ENCODE results near the gene LIPC. TPM values are rescaled to one million over a fixed set of nuclear protein-coding genes. Genes with fewer than 3 reads are reported as not detected.

The LIPC gene
- total and polyA plus RNA-seq, 7 donors: 0.01 TPM; not detected in 6

DNA sequence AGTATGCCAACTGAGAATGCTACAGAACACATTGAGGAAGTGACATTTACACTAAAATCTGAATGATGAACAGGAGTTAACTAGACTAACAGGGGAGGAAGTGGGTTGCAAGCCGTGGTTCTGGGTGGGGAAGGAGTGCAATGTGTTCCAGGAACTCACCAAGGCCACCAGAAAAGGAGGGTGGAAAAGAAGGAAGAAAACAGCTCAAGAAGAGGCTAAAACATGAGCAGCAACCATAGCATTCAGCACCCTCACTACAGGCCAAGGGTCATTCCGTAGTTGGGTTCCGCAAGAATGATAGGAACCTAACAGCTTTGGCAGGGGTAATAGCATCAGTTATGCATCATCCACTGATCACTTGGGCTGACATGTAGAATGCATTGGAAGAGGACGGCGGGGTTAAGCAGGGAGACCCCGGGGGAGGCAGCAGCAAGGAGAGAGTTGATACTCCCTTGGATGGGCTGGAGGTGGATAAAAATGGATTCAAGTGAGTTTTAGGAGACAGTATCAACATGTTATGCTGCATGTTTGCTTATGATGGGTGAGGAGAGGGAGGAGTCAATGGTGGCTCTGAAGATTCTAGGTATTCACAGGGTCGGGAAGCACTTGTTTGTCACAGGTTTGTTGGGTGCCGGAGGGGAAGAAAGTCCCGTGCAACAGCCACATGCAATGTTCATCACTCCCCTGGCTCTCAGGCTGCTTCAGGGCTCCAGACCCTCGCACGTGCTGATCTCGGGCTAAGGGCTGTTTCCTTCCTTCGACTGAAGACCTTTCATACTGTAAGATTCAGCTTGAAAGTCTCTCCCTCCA lies 53.2 kb downstream of the LIPC start:
- Histone ChIP-seq H3K4me3 (no peak overlapping the region), H3K27me3 (ENCODE audit: insufficient read depth in 3 of 3, low read length in 2 of 3) (no peaks in the 10 kb centered on the region), H3K9me3 (peaks cover 5% of the 10 kb centered on the region), H3K36me3 (ENCODE audit: insufficient read depth in 1 of 2, low read depth in 1 of 2) (no peaks in the 10 kb centered on the region), H3K4me1 (no peaks in the 10 kb centered on the region), H3K27ac (no peak overlapping the region)
- DNase-seq (no peak), ATAC-seq (no peak)
- intact Hi-C loops (cut with DNase I): loop anchor here in 1 of 2 donors (5.0 kb wide), 1 partner anchor 48 kb away; no protein-coding TSS in a partner anchor
- 89 to 92% (median 90%) methylated on average over 13 of the region's 13 CpGs for WGBS, 3 donors
- TF ChIP-seq, protein P1, sequence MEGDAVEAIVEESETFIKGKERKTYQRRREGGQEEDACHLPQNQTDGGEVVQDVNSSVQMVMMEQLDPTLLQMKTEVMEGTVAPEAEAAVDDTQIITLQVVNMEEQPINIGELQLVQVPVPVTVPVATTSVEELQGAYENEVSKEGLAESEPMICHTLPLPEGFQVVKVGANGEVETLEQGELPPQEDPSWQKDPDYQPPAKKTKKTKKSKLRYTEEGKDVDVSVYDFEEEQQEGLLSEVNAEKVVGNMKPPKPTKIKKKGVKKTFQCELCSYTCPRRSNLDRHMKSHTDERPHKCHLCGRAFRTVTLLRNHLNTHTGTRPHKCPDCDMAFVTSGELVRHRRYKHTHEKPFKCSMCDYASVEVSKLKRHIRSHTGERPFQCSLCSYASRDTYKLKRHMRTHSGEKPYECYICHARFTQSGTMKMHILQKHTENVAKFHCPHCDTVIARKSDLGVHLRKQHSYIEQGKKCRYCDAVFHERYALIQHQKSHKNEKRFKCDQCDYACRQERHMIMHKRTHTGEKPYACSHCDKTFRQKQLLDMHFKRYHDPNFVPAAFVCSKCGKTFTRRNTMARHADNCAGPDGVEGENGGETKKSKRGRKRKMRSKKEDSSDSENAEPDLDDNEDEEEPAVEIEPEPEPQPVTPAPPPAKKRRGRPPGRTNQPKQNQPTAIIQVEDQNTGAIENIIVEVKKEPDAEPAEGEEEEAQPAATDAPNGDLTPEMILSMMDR (IDR thresholded peaks at IDR 0.05): no peak

DNA sequence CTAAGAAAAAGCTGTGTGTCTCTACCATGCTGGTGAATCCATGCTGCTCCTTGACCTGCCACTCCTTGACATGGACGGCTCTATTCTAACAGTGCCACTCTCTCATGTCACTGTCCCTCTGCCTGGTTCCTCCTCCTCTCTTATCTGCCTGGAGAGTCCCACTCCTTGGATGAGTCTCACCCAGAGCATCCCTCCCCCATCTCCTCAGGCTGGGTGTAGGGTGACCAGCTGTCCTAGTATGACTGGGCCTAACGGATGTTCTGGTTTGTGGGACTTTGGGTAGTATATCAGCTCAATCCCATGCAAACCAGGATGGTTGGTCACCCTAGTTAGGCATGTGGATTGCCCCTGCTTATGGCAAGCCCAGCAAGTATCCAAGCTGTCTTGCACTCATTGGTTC lies 54.3 kb downstream of the LIPC start:
- Histone ChIP-seq H3K36me3 (ENCODE audit: insufficient read depth in 1 of 2, low read depth in 1 of 2) (no peaks in the 10 kb centered on the region), H3K27me3 (ENCODE audit: insufficient read depth in 3 of 3, low read length in 2 of 3) (no peaks in the 10 kb centered on the region), H3K27ac (no peak overlapping the region), H3K9me3 (peaks cover 5% of the 10 kb centered on the region), H3K4me1 (peaks cover 6% of the 10 kb centered on the region), H3K4me3 (no peak overlapping the region)
- ATAC-seq: no peak
- 90 to 92% (median 91%) methylated on average over 2 of the region's 2 CpGs for WGBS, 3 donors
- TF ChIP-seq, protein P1 (IDR thresholded peaks at IDR 0.05): no peak
- intact Hi-C loops (cut with DNase I): no loop called here
- no peak for DNase-seq

DNA sequence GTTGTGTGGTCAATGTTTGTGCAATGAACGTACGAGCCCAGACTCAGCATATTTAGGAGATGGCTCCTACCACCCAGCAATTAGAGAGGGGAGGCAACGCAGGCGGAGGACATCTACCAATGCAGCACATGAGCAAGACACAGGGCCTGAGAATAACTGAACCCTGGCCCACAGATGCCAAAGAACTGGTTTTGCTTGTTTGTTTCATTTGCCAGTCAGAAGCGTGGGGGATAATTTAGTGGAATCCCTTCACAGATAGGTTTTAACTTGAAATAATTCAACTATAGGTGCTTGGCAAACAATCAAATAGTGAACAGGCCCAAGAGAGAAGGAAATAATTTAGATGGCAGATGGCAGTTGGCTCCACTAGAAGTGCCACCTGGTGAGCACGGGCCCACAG lies 54.8 kb downstream of the LIPC start:
- ATAC-seq (no peak), DNase-seq (no peak)
- peaks cover 5% of the 10 kb centered on the region for H3K9me3 ChIP-seq
- H3K4me3 ChIP-seq: no peak overlapping the region
- 92 to 96% (median 95%) methylated on average over 6 of the region's 6 CpGs for WGBS, 3 donors
- intact Hi-C loops (cut with DNase I): no loop called here
- H3K27ac ChIP-seq: no peak overlapping the region
- no peaks in the 10 kb centered on the region for H3K36me3 ChIP-seq (ENCODE audit: insufficient read depth in 1 of 2, low read depth in 1 of 2)
- TF ChIP-seq, protein P1 (IDR thresholded peaks at IDR 0.05): no peak
- no peaks in the 10 kb centered on the region for H3K27me3 ChIP-seq (ENCODE audit: insufficient read depth in 3 of 3, low read length in 2 of 3)
- peaks cover 6% of the 10 kb centered on the region for H3K4me1 ChIP-seq

DNA sequence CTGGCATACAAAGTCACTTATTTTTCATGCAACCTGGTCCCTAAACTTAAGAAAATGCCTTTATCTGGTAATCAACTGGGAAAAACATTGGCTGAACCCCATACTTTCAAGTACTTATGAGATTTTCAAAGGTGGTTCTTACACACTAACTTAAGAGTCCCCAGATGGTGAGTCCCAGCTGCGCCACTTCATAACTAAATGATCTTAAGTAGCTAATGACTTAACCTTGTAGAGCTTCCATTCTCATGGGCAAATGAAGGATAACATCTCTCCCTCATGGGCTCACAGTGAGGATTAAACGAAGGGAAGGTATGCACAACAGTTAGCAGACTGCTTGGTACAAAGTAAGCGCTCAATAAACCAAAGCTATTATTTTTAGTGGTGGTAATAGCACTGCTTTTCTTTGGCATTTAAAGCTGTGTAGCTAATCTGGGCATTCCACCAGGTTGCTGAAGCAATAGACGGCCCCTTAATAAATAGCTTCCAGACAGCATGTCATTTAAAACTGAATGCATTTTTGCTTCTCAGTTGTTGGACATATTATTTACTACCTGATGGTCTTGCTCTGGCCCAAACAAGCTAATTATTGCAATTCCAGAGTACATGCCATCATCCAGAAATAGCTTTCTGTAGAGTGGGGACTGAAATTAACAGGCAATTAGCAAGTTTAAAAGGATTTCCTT lies 55.4 kb downstream of the LIPC start:
- H3K27ac ChIP-seq: no peak overlapping the region
- no peak overlapping the region for H3K4me3 ChIP-seq
- H3K36me3 ChIP-seq (ENCODE audit: insufficient read depth in 1 of 2, low read depth in 1 of 2): no peaks in the 10 kb centered on the region
- TF ChIP-seq, protein P1 (IDR thresholded peaks at IDR 0.05): no peak
- ATAC-seq (no peak), DNase-seq (no peak)
- H3K4me1 ChIP-seq: peaks cover 6% of the 10 kb centered on the region
- no peaks in the 10 kb centered on the region for H3K27me3 ChIP-seq (ENCODE audit: insufficient read depth in 3 of 3, low read length in 2 of 3)
- intact Hi-C loops (cut with DNase I): no loop called here
- H3K9me3 ChIP-seq: peaks cover 5% of the 10 kb centered on the region
- 71 to 80% (median 75%) methylated on average over 4 of the region's 4 CpGs for WGBS, 3 donors
